ENCODE measurements around the gene MBOAT2.

MBOAT2 gene

GRCh38 chr2:8892111-8892510 lies 111.4 kb downstream of the MBOAT2 start:
- no peak overlapping the region for H3K27ac ChIP-seq (ENCODE audit: insufficient read depth, low read length, poor library complexity, severe bottlenecking)
- no peak for DNase-seq
- no peaks in the 10 kb centered on the region for H3K4me1 ChIP-seq (ENCODE audit: control insufficient read depth, insufficient read depth, low read length, poor library complexity, severe bottlenecking)
- H3K4me3 ChIP-seq (ENCODE audit: insufficient read depth, low read depth, low read length, poor library complexity, severe bottlenecking) = no peak overlapping the region
- no peaks in the 10 kb centered on the region for H3K9me3 ChIP-seq (ENCODE audit: control insufficient read depth, low read length)
- H3K36me3 ChIP-seq (ENCODE audit: control insufficient read depth, insufficient read depth, low read length) = no peaks in the 10 kb centered on the region
- H3K27me3 ChIP-seq (replicated peaks; ENCODE audit: control insufficient read depth, insufficient read depth, low read length, poor library complexity, severe bottlenecking) = no peaks in the 10 kb centered on the region

- Histone ChIP-seq H3K27ac (ENCODE audit: insufficient read depth, low read length, poor library complexity, severe bottlenecking) (no peak overlapping the region), H3K4me1 (ENCODE audit: control insufficient read depth, insufficient read depth, low read length, poor library complexity, severe bottlenecking) (no peaks in the 10 kb centered on the region), H3K9me3 (ENCODE audit: control insufficient read depth, low read length) (no peaks in the 10 kb centered on the region), H3K27me3 (replicated peaks; ENCODE audit: control insufficient read depth, insufficient read depth, low read length, poor library complexity, severe bottlenecking) (no peaks in the 10 kb centered on the region), H3K4me3 (ENCODE audit: insufficient read depth, low read depth, low read length, poor library complexity, severe bottlenecking) (no peak overlapping the region), H3K36me3 (ENCODE audit: control insufficient read depth, insufficient read depth, low read length) (no peaks in the 10 kb centered on the region)
- DNase-seq = no peak
Observed at GRCh38 chr2:8889978-8890377, 113.5 kb downstream of the MBOAT2 start.

GRCh38 chr2:8888963-8889362 lies 114.5 kb downstream of the MBOAT2 start:
- Histone ChIP-seq H3K4me1 (ENCODE audit: control insufficient read depth, insufficient read depth, low read length, poor library complexity, severe bottlenecking) (no peaks in the 10 kb centered on the region), H3K27ac (ENCODE audit: insufficient read depth, low read length, poor library complexity, severe bottlenecking) (no peak overlapping the region), H3K27me3 (replicated peaks; ENCODE audit: control insufficient read depth, insufficient read depth, low read length, poor library complexity, severe bottlenecking) (no peaks in the 10 kb centered on the region), H3K36me3 (ENCODE audit: control insufficient read depth, insufficient read depth, low read length) (no peaks in the 10 kb centered on the region), H3K4me3 (ENCODE audit: insufficient read depth, low read depth, low read length, poor library complexity, severe bottlenecking) (no peak overlapping the region), H3K9me3 (ENCODE audit: control insufficient read depth, low read length) (no peaks in the 10 kb centered on the region)
- DNase-seq = no peak

GRCh38 chr2:8886876-8887275 lies 116.6 kb downstream of the MBOAT2 start:
- no peak overlapping the region for H3K27ac ChIP-seq (ENCODE audit: insufficient read depth, low read length, poor library complexity, severe bottlenecking)
- no peaks in the 10 kb centered on the region for H3K9me3 ChIP-seq (ENCODE audit: control insufficient read depth, low read length)
- H3K27me3 ChIP-seq (replicated peaks; ENCODE audit: control insufficient read depth, insufficient read depth, low read length, poor library complexity, severe bottlenecking) = no peaks in the 10 kb centered on the region
- no peaks in the 10 kb centered on the region for H3K36me3 ChIP-seq (ENCODE audit: control insufficient read depth, insufficient read depth, low read length)
- no peaks in the 10 kb centered on the region for H3K4me1 ChIP-seq (ENCODE audit: control insufficient read depth, insufficient read depth, low read length, poor library complexity, severe bottlenecking)
- no peak overlapping the region for H3K4me3 ChIP-seq (ENCODE audit: insufficient read depth, low read depth, low read length, poor library complexity, severe bottlenecking)
- DNase-seq = no peak

GRCh38 chr2:8886202-8886518 lies 117.3 kb downstream of the MBOAT2 start:
- no peaks in the 10 kb centered on the region for H3K27me3 ChIP-seq (replicated peaks; ENCODE audit: control insufficient read depth, insufficient read depth, low read length, poor library complexity, severe bottlenecking)
- no peaks in the 10 kb centered on the region for H3K4me1 ChIP-seq (ENCODE audit: control insufficient read depth, insufficient read depth, low read length, poor library complexity, severe bottlenecking)
- no peak overlapping the region for H3K27ac ChIP-seq (ENCODE audit: insufficient read depth, low read length, poor library complexity, severe bottlenecking)
- no peaks in the 10 kb centered on the region for H3K9me3 ChIP-seq (ENCODE audit: control insufficient read depth, low read length)
- DNase-seq = no peak
- H3K36me3 ChIP-seq (ENCODE audit: control insufficient read depth, insufficient read depth, low read length) = no peaks in the 10 kb centered on the region
- H3K4me3 ChIP-seq (ENCODE audit: insufficient read depth, low read depth, low read length, poor library complexity, severe bottlenecking) = no peak overlapping the region

GRCh38 chr2:8885449-8886201 lies 117.9 kb downstream of the MBOAT2 start:
- no peaks in the 10 kb centered on the region for H3K36me3 ChIP-seq (ENCODE audit: control insufficient read depth, insufficient read depth, low read length)
- no peaks in the 10 kb centered on the region for H3K27me3 ChIP-seq (replicated peaks; ENCODE audit: control insufficient read depth, insufficient read depth, low read length, poor library complexity, severe bottlenecking)
- H3K9me3 ChIP-seq (ENCODE audit: control insufficient read depth, low read length) = no peaks in the 10 kb centered on the region
- no peak for DNase-seq
- no peak overlapping the region for H3K4me3 ChIP-seq (ENCODE audit: insufficient read depth, low read depth, low read length, poor library complexity, severe bottlenecking)
- H3K27ac ChIP-seq (ENCODE audit: insufficient read depth, low read length, poor library complexity, severe bottlenecking) = no peak overlapping the region
- no peaks in the 10 kb centered on the region for H3K4me1 ChIP-seq (ENCODE audit: control insufficient read depth, insufficient read depth, low read length, poor library complexity, severe bottlenecking)

GRCh38 chr2:8884812-8885211 lies 118.7 kb downstream of the MBOAT2 start:
- H3K27ac ChIP-seq (ENCODE audit: insufficient read depth, low read length, poor library complexity, severe bottlenecking) = no peak overlapping the region
- no peak overlapping the region for H3K4me3 ChIP-seq (ENCODE audit: insufficient read depth, low read depth, low read length, poor library complexity, severe bottlenecking)
- no peaks in the 10 kb centered on the region for H3K27me3 ChIP-seq (replicated peaks; ENCODE audit: control insufficient read depth, insufficient read depth, low read length, poor library complexity, severe bottlenecking)
- no peaks in the 10 kb centered on the region for H3K36me3 ChIP-seq (ENCODE audit: control insufficient read depth, insufficient read depth, low read length)
- H3K4me1 ChIP-seq (ENCODE audit: control insufficient read depth, insufficient read depth, low read length, poor library complexity, severe bottlenecking) = no peaks in the 10 kb centered on the region
- no peak for DNase-seq
- no peaks in the 10 kb centered on the region for H3K9me3 ChIP-seq (ENCODE audit: control insufficient read depth, low read length)

- Histone ChIP-seq H3K4me3 (ENCODE audit: insufficient read depth, low read depth, low read length, poor library complexity, severe bottlenecking) (no peak overlapping the region), H3K27ac (ENCODE audit: insufficient read depth, low read length, poor library complexity, severe bottlenecking) (no peak overlapping the region), H3K4me1 (ENCODE audit: control insufficient read depth, insufficient read depth, low read length, poor library complexity, severe bottlenecking) (no peaks in the 10 kb centered on the region), H3K9me3 (ENCODE audit: control insufficient read depth, low read length) (no peaks in the 10 kb centered on the region), H3K36me3 (ENCODE audit: control insufficient read depth, insufficient read depth, low read length) (no peaks in the 10 kb centered on the region), H3K27me3 (replicated peaks; ENCODE audit: control insufficient read depth, insufficient read depth, low read length, poor library complexity, severe bottlenecking) (no peaks in the 10 kb centered on the region)
- DNase-seq = no peak
Observed at GRCh38 chr2:8882094-8882493, 121.4 kb downstream of the MBOAT2 start.

GRCh38 chr2:8877894-8878293 lies 125.6 kb downstream of the MBOAT2 start:
- no peak for DNase-seq
- no peaks in the 10 kb centered on the region for H3K36me3 ChIP-seq (ENCODE audit: control insufficient read depth, insufficient read depth, low read length)

GRCh38 chr2:8877332-8877731 lies 126.2 kb downstream of the MBOAT2 start:
- Histone ChIP-seq H3K27ac (ENCODE audit: insufficient read depth, low read length, poor library complexity, severe bottlenecking) (no peak overlapping the region), H3K27me3 (replicated peaks; ENCODE audit: control insufficient read depth, insufficient read depth, low read length, poor library complexity, severe bottlenecking) (no peaks in the 10 kb centered on the region), H3K4me3 (ENCODE audit: insufficient read depth, low read depth, low read length, poor library complexity, severe bottlenecking) (no peak overlapping the region), H3K36me3 (ENCODE audit: control insufficient read depth, insufficient read depth, low read length) (no peaks in the 10 kb centered on the region), H3K9me3 (ENCODE audit: control insufficient read depth, low read length) (no peaks in the 10 kb centered on the region), H3K4me1 (ENCODE audit: control insufficient read depth, insufficient read depth, low read length, poor library complexity, severe bottlenecking) (no peaks in the 10 kb centered on the region)
- no peak for DNase-seq

More at GRCh38 chr2:8877894-8878293, 125.6 kb downstream of the MBOAT2 start:
- Histone ChIP-seq H3K4me1 (ENCODE audit: control insufficient read depth, insufficient read depth, low read length, poor library complexity, severe bottlenecking) (no peaks in the 10 kb centered on the region), H3K4me3 (ENCODE audit: insufficient read depth, low read depth, low read length, poor library complexity, severe bottlenecking) (no peak overlapping the region), H3K27ac (ENCODE audit: insufficient read depth, low read length, poor library complexity, severe bottlenecking) (no peak overlapping the region), H3K9me3 (ENCODE audit: control insufficient read depth, low read length) (no peaks in the 10 kb centered on the region), H3K27me3 (replicated peaks; ENCODE audit: control insufficient read depth, insufficient read depth, low read length, poor library complexity, severe bottlenecking) (no peaks in the 10 kb centered on the region)

Data from effector memory CD4-positive, alpha-beta T cell (primary cell).